Activated naive CD4-positive, alpha-beta T cell treated with anti-CD3 and anti-CD28 coated beads, Interleukin-2, amount 50 U/mL, for 72 hours (primary cell): ENCODE measurements around the gene GLMP. TPM values are rescaled to one million over a fixed set of nuclear protein-coding genes. Genes with fewer than 3 reads are reported as not detected.

Experiments
- ATAC-seq, 2 donors: fragments of 150-1000 bp; cut with Tn5 transposase; 2 replicates each; pipeline ENCODE4 v1.10.0; 2021; ENCODE audit warnings: mild to moderate bottlenecking in 2 of 2, moderate library complexity in 2 of 2
- DNase-seq, 2 donors: peaks; one replicate each; pipeline ENCODE4 v3.0.0; 2021 to 2022; ENCODE audit warnings: low spot score in 2 of 2
- H3K27ac Mint-ChIP-seq, 2 donors: one replicate each; pipeline ENCODE4 v1.8.0; 2022; ENCODE audit warnings: mild to moderate bottlenecking in 2 of 2, mixed read lengths in 2 of 2
- H3K36me3 Mint-ChIP-seq, 2 donors: one replicate each; pipeline ENCODE4 v1.8.0; 2022; ENCODE audit warnings: mixed read lengths in 2 of 2
- H3K9me3 Mint-ChIP-seq, 2 donors: one replicate each; pipeline ENCODE4 v1.8.0; 2022; ENCODE audit warnings: mixed read lengths in 2 of 2
- total RNA-seq, 2 donors: library from RNA; stranded (reverse); gene quantifications; one replicate each; pipeline ENCODE4 v1.2.3, GENCODE V29; 2022

Gene GLMP
- total RNA-seq, 2 donors from 2014 or later: 16.2 to 25.9 TPM

DNA sequence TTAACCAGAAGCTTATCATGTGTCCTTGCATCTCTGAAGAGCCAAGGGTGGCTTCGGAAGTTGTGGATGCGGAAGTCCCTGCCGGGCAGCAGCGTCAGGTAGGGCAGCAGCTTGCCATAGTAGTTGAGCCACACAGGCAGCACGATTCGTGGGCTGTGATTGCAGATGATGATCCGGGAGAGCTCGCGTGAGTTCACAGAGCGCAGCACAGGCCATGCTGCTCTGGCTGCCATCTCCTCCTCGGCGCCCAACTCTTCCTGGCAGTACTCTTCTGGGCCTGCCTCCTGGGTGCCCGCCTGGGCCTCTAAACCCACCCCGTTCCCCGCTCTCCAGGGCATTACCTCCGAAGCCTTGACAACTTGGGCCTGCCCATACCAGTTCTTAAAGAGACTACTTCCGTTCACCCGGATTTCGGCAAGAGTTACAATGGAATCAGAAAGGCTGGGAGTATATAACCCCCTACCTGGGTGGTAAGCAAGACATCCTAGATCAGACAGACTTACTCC is 3.4 kb upstream of the GLMP start, which contains the start of gene VHLL:
VHLL (minus strand) TSS at position 456 of the 506 bp plus-strand sequence; CDS start at position 338, 118 bp downstream.
- no peaks in the 10 kb centered on the region for H3K36me3 Mint-ChIP-seq
- no peak for DNase-seq
- ATAC-seq: no peak
- H3K9me3 Mint-ChIP-seq: no peaks in the 10 kb centered on the region
- no peak within 1 kb of the TSS for H3K27ac Mint-ChIP-seq

DNA sequence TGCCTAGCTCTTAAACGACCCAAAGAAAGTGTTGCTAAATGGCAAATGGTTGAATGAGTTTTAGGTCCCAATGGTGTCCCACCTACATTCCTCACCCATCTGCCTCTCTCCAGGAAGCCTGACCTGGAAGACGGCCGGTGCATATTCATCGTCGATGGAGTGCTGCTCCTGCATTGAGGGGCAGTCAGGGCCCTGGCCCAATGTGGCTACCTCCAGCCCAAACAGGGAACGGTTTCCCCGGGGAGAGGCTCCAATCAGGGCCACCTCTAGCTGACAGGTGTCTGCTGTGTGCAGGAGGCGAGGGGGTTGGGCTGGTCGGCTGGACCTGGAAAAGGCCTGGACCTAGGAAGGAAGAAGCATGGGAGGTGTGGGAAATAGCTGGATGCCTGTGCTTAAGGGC is 1.6 kb downstream of the GLMP start:
- H3K36me3 Mint-ChIP-seq: no peaks in the 10 kb centered on the region
- no peak for ATAC-seq
- DNase-seq: no peak
- H3K9me3 Mint-ChIP-seq: no peaks in the 10 kb centered on the region
- no peak overlapping the region for H3K27ac Mint-ChIP-seq

DNA sequence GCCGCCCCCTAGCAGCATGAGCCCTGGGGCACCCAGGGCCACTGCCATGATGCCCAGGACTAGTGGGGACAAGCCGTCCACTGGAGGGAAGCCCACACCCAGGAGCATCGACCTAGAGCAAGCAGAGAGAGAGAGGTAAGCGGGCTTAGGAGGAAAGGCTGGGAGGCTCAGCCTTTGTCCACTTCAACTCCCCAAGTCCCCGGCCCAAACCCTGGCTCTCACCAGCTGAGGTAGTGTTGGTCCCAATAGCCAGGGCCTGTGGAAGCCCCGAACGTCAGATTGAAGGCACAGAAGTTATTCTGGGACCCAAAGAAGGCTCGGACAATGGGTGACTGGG is 2.4 kb downstream of the GLMP start:
- Mint-ChIP-seq H3K9me3 (no peaks in the 10 kb centered on the region), H3K36me3 (no peaks in the 10 kb centered on the region), H3K27ac (no peak overlapping the region)
- no peak for ATAC-seq
- DNase-seq: no peak

DNA sequence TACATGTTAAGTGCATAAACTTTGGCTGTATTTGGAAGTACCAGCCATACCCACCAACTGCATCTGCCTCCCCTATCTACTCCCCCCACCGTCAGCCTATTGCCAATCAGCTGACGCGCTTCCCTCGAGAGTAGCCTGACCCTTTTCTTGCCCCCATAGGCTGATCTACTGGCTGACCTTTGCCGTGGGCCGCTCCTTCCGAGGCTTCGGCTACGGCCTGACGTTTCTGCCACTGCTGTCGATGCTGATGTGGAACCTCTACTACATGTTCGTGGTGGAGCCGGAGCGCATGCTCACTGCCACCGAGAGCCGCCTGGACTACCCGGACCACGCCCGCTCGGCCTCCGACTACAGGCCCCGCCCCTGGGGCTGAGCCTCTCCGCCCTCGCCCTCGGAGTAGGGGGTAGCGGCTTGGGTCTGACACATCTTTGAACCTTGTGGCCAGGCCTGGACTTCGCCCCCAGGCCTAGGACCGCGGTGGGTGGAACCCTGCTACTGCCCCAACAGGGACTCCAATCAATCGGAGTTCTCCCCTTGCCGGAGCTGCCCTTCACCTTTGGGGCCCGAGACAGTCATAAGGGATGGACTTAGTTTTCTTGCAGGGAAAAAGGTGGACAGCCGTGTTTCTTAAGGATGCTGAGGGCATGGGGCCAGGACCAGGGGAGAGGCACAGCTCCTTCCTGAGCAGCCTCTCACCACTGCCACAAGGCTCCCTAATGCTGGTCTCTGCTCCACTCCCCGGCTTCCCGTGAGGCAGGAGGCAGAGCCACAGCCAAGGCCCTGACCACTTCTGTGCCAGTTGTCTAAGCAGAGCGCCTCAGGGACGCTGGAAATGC is 4.0 kb downstream of the GLMP start:
- ATAC-seq: peak; percentile 39 to 62
- Mint-ChIP-seq H3K27ac (peak overlapping the region; percentile 74 to 90), H3K9me3 (no peaks in the 10 kb centered on the region), H3K36me3 (no peaks in the 10 kb centered on the region)
- DNase-seq: peak in 1 of 2 donors; percentile 28

DNA sequence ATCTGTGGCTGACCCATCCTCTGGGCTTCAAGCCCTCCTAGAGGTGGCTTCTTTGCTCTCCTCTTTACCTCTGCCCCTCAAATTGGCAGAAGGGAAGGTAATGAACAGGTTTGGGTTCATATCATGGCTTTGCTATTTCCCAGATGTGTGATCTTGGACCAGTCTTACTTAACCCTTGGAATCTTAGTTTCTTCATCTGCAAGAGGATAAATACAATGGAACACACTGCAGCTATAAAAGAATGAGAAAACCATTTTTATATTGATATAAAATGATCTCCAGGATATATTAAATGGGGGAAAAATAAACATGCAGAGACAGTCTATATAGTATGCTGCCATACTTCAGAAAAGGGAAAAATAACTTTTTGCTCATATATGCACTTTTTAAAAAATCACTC is 5.6 kb downstream of the GLMP start:
- Mint-ChIP-seq H3K36me3 (no peaks in the 10 kb centered on the region), H3K27ac (peak overlapping the region in 1 of 2 donors; percentile 44), H3K9me3 (no peaks in the 10 kb centered on the region)
- ATAC-seq (no peak), DNase-seq (no peak)

DNA sequence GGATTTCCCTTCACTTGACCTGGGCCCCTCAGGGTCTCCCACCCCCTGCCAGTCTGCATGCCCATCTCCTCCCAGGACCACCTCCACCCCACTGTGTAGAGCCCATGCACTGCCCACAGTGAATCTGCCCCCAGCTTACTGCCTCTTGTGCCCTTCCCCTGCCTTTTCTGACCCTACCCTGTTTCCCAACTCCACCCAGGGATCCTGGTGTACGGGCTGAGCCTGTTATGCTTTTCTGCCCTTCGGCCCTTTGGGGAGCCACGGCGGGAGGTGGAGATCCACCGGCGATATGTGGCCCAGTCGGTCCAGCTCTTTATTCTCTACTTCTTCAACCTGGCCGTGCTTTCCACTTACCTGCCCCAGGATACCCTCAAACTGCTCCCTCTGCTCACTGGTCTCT is 9.4 kb downstream of the GLMP start:
- H3K9me3 Mint-ChIP-seq: no peaks in the 10 kb centered on the region
- DNase-seq: no peak
- H3K27ac Mint-ChIP-seq: peak overlapping the region in 1 of 2 donors; percentile 36
- peaks cover 21 to 28% of the 10 kb centered on the region in 2 donors for H3K36me3 Mint-ChIP-seq
- ATAC-seq: no peak

DNA sequence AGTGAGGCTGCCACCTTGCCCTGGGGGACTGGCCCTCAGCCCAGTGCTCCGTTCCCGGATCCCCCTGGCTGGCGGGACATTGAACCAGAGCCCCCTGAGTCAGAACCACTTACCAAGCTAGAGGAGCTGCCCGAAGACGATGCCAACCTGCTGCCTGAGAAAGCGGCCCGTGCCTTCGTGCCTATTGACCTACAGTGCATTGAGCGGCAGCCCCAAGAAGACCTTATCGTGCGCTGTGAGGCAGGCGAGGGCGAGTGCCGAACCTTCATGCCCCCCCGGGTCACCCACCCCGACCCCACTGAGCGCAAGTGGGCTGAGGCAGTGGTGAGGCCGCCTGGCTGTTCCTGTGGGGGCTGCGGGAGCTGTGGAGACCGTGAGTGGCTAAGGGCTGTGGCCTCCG is 10.0 kb downstream of the GLMP start:
- no peak overlapping the region for H3K27ac Mint-ChIP-seq
- no peak for ATAC-seq
- H3K36me3 Mint-ChIP-seq: peaks cover 21 to 30% of the 10 kb centered on the region in 2 donors
- no peak for DNase-seq
- H3K9me3 Mint-ChIP-seq: no peaks in the 10 kb centered on the region

DNA sequence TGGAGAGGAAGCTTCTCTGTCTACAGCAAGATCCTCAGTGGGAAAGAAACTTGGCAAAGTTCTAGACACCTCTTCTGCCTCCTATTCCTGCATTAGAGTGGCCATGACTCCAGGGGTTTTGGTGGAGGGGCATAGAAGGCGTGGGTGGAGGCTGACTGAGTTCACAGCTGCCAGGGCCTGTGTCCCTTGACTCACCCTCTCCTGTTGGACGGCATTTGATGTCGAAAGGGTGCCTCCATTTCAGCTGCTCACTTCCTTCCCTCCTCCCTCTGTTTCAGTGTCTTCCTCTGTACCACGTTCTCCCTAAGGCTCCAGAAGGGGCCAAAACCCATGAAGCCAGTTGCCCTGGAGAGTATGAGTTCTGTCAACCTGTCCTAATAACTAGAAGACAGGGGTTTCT is 10.7 kb downstream of the GLMP start:
- H3K36me3 Mint-ChIP-seq: peaks cover 21 to 34% of the 10 kb centered on the region in 2 donors
- no peak overlapping the region for H3K27ac Mint-ChIP-seq

DNA sequence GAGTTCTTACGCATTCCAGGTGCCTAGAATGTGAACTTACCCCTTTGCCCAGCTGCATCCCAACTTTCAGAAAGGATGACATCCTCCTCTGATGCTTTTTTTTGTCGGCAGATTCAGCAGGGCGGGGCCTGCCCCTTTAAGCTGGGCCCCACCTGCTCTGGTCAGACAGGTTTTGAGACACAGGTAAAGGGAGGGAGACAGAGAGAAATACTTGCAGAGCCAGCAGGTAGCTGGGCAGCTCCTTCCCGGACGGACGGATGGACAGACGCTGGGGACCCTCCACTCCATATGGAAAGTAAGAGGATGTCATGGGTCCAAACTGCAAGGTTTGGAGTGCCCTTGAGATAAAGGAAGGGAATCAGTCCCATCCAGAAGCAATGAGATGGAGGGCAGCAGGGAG is 11.4 kb downstream of the GLMP start, which contains the start of gene TMEM79:
TMEM79 (plus strand) TSS at position 214 of the 400 bp plus-strand sequence. CDS start 902 bp downstream, outside the sequence.
- Mint-ChIP-seq H3K27ac (peak within 1 kb of the TSS; percentile 97 to 98), H3K36me3 (peaks cover 21 to 35% of the 10 kb centered on the region in 2 donors), H3K9me3 (no peaks in the 10 kb centered on the region)
- no peak for ATAC-seq
- no peak for DNase-seq

More for the DNA sequence above, 10.7 kb downstream of the GLMP start:
- H3K9me3 Mint-ChIP-seq: no peaks in the 10 kb centered on the region
- ATAC-seq (no peak), DNase-seq (no peak)

DNA sequence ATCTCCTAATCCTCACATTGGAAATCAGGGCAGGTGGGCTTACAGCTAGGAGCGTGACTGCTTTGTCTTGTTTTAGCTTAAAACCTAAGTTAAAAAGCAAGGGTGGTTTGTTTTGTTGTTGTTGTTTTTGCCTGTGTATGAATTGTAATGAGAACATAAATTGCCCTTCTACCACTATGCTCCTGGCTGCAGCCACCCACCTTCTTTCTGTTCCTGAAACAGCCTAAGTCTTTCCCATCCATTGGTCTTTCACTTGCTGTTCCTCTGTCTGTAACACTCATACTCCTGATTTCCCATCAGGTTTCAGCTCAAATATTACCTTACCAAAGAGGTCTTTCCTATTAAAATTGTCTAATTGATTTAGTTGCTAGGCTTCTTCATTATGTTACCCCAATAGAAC is 12.0 kb downstream of the GLMP start:
- no peak for ATAC-seq

DNA sequence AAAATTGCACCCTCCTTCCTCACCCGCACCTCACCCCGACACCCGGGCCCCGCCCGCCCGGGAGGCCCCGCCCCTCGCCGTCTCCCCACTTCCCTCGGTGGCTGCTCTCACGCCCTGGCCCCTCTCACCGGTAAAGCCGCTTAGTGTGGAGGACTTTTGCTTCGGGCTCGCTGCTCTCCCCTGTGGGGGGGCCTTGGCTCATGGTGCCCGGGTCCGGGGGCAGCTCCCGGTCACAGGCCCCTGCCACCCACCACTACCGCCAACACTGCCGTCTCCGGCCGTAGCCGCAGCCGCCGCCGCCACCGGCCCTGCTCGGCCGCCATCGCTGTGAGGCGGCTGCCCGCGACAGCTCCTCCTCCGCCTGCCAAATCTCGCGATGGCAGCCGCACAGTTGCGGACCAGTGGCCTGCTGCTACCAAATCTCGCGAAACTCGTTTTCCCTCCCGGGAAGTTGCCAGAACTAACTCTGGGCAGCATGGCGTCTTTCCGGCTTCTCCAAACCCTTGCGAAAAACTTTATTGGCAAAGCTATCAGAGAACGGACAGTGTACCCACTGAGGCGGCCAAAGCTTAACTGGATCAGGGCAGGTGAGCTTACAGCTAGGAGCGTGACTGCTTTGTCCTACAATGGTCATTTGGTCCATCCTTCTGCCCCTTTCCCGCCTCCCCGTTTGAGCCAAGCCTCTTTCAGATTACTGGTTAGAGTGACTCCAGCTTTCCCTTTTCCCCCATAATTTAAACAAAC is 12.8 kb downstream of the GLMP start, which contains the start of gene SMG5:
SMG5 (minus strand) TSS at position 347 of the 744 bp plus-strand sequence; CDS start at position 202, 145 bp downstream.
- H3K27ac Mint-ChIP-seq: peak within 1 kb of the TSS; percentile 97 to 98
- ATAC-seq (peak; percentile 92 to 93), DNase-seq (peak; percentile 95 to 97)
- no peaks in the 10 kb centered on the region for H3K9me3 Mint-ChIP-seq
- H3K36me3 Mint-ChIP-seq: peaks cover 25 to 45% of the 10 kb centered on the region in 2 donors

More for the DNA sequence above, 12.0 kb downstream of the GLMP start:
- Mint-ChIP-seq H3K9me3 (no peaks in the 10 kb centered on the region), H3K36me3 (peaks cover 21 to 36% of the 10 kb centered on the region in 2 donors), H3K27ac (peak overlapping the region; percentile 97 to 98)
- DNase-seq: no peak

DNA sequence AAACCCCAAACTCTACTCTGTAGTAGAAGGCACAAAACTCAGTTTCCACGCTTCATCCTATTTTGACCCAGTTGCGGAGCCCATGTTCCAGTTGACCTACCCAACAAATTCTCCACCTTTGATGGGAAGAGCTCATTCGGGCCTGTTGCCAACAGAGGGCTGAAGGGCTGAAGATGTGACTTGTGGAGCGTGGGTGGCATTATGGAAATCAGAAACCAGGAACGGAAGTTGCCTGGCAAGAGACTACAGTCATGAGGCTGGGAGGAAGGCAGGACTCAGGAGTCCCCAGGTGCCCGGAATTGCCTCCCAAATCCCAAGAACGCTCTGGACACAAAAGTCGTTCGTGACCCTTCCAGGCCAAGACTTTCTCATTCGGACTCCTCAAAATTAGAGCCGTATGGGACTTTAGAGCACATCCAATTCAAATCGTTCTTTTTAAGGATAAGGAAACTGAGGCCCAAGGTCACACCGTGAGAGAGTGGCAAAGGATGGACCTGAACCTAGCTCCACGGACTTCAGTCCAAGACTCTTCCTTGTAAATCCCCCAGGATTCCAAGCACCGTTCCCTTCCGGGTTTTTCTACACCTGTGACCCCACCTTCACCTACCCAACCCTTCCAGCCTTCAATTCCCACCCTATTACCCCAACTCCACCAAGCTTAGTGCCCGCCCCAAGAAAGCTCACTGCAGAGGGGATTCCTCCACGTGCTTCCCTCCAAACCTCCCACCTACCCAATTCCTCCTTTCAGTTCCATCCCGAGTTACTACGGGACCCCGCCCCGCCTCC is 13.6 kb downstream of the GLMP start:
- ATAC-seq: peak in 1 of 2 donors; percentile 16
- Mint-ChIP-seq H3K9me3 (no peaks in the 10 kb centered on the region), H3K27ac (peak overlapping the region; percentile 95 to 97), H3K36me3 (peaks cover 32 to 52% of the 10 kb centered on the region in 2 donors)
- peak; percentile 20 to 62 for DNase-seq

DNA sequence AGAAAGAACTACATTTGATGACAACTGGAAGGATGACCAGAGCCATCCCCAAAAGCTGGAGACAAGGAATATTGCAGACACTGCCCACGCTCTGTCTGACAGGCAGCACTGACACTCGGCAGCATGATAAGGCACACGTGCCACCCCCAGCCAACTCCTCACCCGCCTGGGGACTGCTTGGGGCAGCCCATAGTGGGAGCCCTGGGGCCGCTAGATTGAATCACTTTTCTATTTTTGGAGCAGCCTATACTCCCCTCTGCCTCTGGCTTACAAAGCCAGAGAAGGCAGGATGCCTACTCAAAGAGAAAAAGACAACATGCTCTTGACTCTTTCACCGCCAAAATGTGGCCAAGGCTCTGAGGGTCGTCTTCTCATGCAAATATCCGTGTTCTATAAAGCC is 14.2 kb downstream of the GLMP start:
- H3K36me3 Mint-ChIP-seq: peaks cover 37 to 52% of the 10 kb centered on the region in 2 donors
- ATAC-seq: peak; percentile 47 to 70
- H3K9me3 Mint-ChIP-seq: no peaks in the 10 kb centered on the region
- H3K27ac Mint-ChIP-seq: peak overlapping the region; percentile 95 to 97
- peak; percentile 54 to 72 for DNase-seq

DNA sequence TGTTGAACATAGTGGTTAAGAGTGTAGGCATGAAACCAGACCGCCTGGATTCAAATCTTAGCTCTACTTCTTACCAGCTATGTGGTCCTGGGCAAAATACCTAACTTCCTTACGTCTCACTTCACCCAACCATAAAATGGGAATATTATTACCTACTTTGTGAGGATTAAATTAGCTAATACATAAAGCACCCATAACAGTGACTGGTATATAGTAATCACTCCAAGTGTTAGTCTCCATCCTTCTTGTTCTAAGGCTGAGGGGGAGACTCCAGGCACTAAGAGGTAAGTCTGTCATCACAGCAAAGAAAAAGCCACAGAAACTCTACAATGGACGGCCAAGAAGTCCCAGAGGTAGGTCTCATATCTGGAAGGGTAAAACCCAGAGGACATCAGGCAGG is 15.6 kb downstream of the GLMP start:
- H3K9me3 Mint-ChIP-seq: no peaks in the 10 kb centered on the region
- DNase-seq (no peak), ATAC-seq (no peak)
- peak overlapping the region in 1 of 2 donors; percentile 34 for H3K27ac Mint-ChIP-seq
- H3K36me3 Mint-ChIP-seq: peaks cover 37 to 52% of the 10 kb centered on the region in 2 donors

DNA sequence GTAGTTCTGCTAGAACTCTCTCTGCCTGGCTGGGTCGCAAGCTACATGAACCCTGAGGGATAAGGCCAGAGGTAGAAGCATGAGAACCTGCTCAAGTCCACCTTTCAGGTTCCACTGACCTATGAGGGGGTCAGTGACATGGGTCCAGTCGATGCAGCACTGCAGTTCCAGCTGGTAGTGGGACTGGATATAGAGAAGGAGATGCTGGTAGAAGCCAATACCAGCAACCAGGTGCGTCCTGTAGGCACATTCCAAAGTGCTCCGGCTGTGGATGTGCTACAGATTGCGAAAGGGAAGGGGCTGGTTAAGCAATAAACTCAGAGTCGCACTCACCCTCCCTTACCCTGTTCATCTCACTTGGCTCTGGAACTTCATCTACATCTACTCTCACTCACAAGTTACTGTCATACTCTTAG is 18.5 kb downstream of the GLMP start:
- H3K27ac Mint-ChIP-seq: peak overlapping the region; percentile 21 to 83
- peaks cover 39 to 46% of the 10 kb centered on the region in 2 donors for H3K36me3 Mint-ChIP-seq
- DNase-seq (no peak), ATAC-seq (no peak)
- no peaks in the 10 kb centered on the region for H3K9me3 Mint-ChIP-seq

DNA sequence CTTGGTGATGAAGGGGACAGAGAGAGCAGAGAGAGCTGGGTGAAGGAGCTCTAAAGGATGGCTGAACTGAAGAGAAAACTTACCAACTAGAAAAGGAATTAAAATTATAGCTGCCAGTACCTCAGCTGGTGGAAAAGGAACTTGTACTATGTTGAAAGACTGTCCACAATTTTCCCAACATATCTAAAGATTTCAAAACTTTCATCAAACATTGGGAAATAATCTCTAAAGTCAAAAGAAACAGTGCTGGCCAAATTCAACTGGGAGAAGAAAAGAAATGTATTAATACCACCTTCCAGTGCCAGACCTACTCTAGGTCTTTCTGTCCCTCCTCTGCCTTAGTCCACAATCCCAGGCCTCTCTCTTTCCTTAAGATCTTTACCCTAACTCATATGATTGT is 18.9 kb downstream of the GLMP start:
- ATAC-seq: no peak
- DNase-seq: no peak
- Mint-ChIP-seq H3K9me3 (no peaks in the 10 kb centered on the region), H3K36me3 (peaks cover 35 to 42% of the 10 kb centered on the region in 2 donors), H3K27ac (no peak overlapping the region)
